Large intestine (tissue), 3 donors: ENCODE data around the gene TECPR2. TPM values are rescaled to one million over a fixed set of nuclear protein-coding genes. Genes with fewer than 3 reads are reported as not detected.
"Not testable (repeated sequence)": the region's sequence is repeated elsewhere in the genome, so short reads cannot be mapped to it uniquely, and the experiment has no call there.

Experiments
- DNase-seq, 2 donors: peaks; one replicate each; pipeline versions ENCODE4 v3.0.0 to v3.0.0-alpha.2; 2013
- H3K27ac ChIP-seq: one replicate; pipeline ENCODE4 v1.5.1; 2013; ENCODE audit warnings: low read length
- H3K27me3 ChIP-seq: 2 replicates; pipeline ENCODE4 v1.6.1; 2013; ENCODE audit warnings: low read length; ENCODE audit not compliant: control insufficient read depth, insufficient read depth
- H3K36me3 ChIP-seq: 2 replicates; pipeline ENCODE4 v1.6.1; 2013; ENCODE audit warnings: low read length; ENCODE audit not compliant: control insufficient read depth, insufficient read depth
- H3K4me1 ChIP-seq: one replicate; pipeline ENCODE4 v1.6.1; 2013; ENCODE audit warnings: low read length; ENCODE audit not compliant: control insufficient read depth, insufficient read depth
- H3K4me3 ChIP-seq: one replicate; pipeline ENCODE4 v1.5.1; 2013; ENCODE audit warnings: low read length
- H3K9me3 ChIP-seq: one replicate; pipeline ENCODE4 v1.6.1; 2013; ENCODE audit warnings: mild to moderate bottlenecking, low read depth, low read length, moderate library complexity; ENCODE audit not compliant: control insufficient read depth
- WGBS: methylation state at CpG from one replicate; pipeline ENCODE4 v1.1.5; 2013; ENCODE audit warnings: low lambda C conversion rate; ENCODE audit not compliant: insufficient coverage; 5-methylcytosine and 5-hydroxymethylcytosine counted together
- polyA plus RNA-seq: library from polyadenylated mRNA; unstranded; fragments of 120-200 nt; gene quantifications from one replicate; pipeline ENCODE4 v1.2.1, GENCODE V29; 2013

TECPR2 gene
- polyA plus RNA-seq, 1 donor, result 10.6 TPM

- no peaks in the 10 kb centered on the region for H3K9me3 ChIP-seq
- H3K27me3 ChIP-seq, result no peaks in the 10 kb centered on the region
- peak overlapping the region; percentile 36 for H3K27ac ChIP-seq
- peaks cover 22% of the 10 kb centered on the region for H3K4me1 ChIP-seq
- H3K36me3 ChIP-seq, result no peaks in the 10 kb centered on the region
- peak in 1 of 2 donors; percentile 68 for DNase-seq
- WGBS, result no CpG with 5 or more reads among the region's 95 CpGs
- H3K4me3 ChIP-seq, result peak overlapping the region; percentile 75
These were observed 154.0 kb downstream of the TECPR2 start for GRCh38 chr14:102516531-102517391.

GRCh38 chr14:102517392-102518062 lies 154.8 kb downstream of the TECPR2 start:
- no CpG with 5 or more reads among the region's 37 CpGs for WGBS
- peaks cover 14% of the 10 kb centered on the region for H3K4me1 ChIP-seq
- DNase-seq, result peak in 1 of 2 donors; percentile 43
- H3K9me3 ChIP-seq, result no peaks in the 10 kb centered on the region
- no peaks in the 10 kb centered on the region for H3K36me3 ChIP-seq
- H3K4me3 ChIP-seq, result peak overlapping the region; percentile 56
- H3K27ac ChIP-seq, result no peak overlapping the region
- no peaks in the 10 kb centered on the region for H3K27me3 ChIP-seq

- Histone ChIP-seq H3K4me3 (no peak overlapping the region), H3K27ac (no peak overlapping the region), H3K9me3 (no peaks in the 10 kb centered on the region), H3K27me3 (no peaks in the 10 kb centered on the region), H3K4me1 (peaks cover 11% of the 10 kb centered on the region), H3K36me3 (no peaks in the 10 kb centered on the region)
- DNase-seq, result no peak
- no CpG with 5 or more reads among the region's 8 CpGs for WGBS
These were observed 155.4 kb downstream of the TECPR2 start for GRCh38 chr14:102518063-102518648.

GRCh38 chr14:102519709-102520108 lies 157.0 kb downstream of the TECPR2 start:
- not testable (repeated sequence) for H3K9me3 ChIP-seq, H3K36me3 ChIP-seq, DNase-seq, H3K27me3 ChIP-seq, H3K4me3 ChIP-seq, H3K27ac ChIP-seq
- whole genome bisulfite sequencing, result no CpG with 5 or more reads among the region's 5 CpGs
- H3K4me1 ChIP-seq, result peaks cover 20% of the 10 kb centered on the region

GRCh38 chr14:102523200-102523568 lies 160.4 kb downstream of the TECPR2 start:
- H3K27ac ChIP-seq, result peak overlapping the region; percentile 91
- H3K4me1 ChIP-seq, result peaks cover 24% of the 10 kb centered on the region

GRCh38 chr14:102523569-102524450 lies 161.1 kb downstream of the TECPR2 start:
- H3K9me3 ChIP-seq, result no peaks in the 10 kb centered on the region
- WGBS, result no CpG with 5 or more reads among the region's 34 CpGs
- no peaks in the 10 kb centered on the region for H3K36me3 ChIP-seq
- H3K4me1 ChIP-seq, result peaks cover 24% of the 10 kb centered on the region
- peak overlapping the region; percentile 91 for H3K27ac ChIP-seq
- peak in 1 of 2 donors; percentile 66 for DNase-seq
- H3K27me3 ChIP-seq, result no peaks in the 10 kb centered on the region
- peak overlapping the region; percentile 68 for H3K4me3 ChIP-seq

More at GRCh38 chr14:102523200-102523568, 160.4 kb downstream of the TECPR2 start:
- H3K4me3 ChIP-seq, result no peak overlapping the region
- H3K27me3 ChIP-seq, result no peaks in the 10 kb centered on the region
- H3K9me3 ChIP-seq, result no peaks in the 10 kb centered on the region
- H3K36me3 ChIP-seq, result no peaks in the 10 kb centered on the region
- 66% methylated on average over 2 of the region's 3 CpGs for WGBS
- no peak for DNase-seq

- Histone ChIP-seq H3K27ac (peak overlapping the region; percentile 91), H3K9me3 (no peaks in the 10 kb centered on the region), H3K4me1 (peaks cover 24% of the 10 kb centered on the region), H3K36me3 (no peaks in the 10 kb centered on the region), H3K27me3 (no peaks in the 10 kb centered on the region), H3K4me3 (peak overlapping the region; percentile 68)
- DNase-seq, result peak; percentile 98 to 99
- no CpG with 5 or more reads among the region's 32 CpGs for whole genome bisulfite sequencing
These were observed 161.9 kb downstream of the TECPR2 start for GRCh38 chr14:102524451-102525218.

- Histone ChIP-seq H3K27ac (peak overlapping the region; percentile 91), H3K27me3 (no peaks in the 10 kb centered on the region), H3K4me1 (peaks cover 24% of the 10 kb centered on the region), H3K36me3 (no peaks in the 10 kb centered on the region), H3K4me3 (peak overlapping the region; percentile 68), H3K9me3 (no peaks in the 10 kb centered on the region)
- 25% methylated on average over 2 of the region's 11 CpGs for WGBS
- DNase-seq, result no peak
These were observed 162.6 kb downstream of the TECPR2 start for GRCh38 chr14:102525219-102525928.

- no peaks in the 10 kb centered on the region for H3K36me3 ChIP-seq
- H3K4me1 ChIP-seq, result peaks cover 25% of the 10 kb centered on the region
- DNase-seq, result peak in 1 of 2 donors; percentile 6
- no peaks in the 10 kb centered on the region for H3K27me3 ChIP-seq
- H3K4me3 ChIP-seq, result no peak overlapping the region
- WGBS, result 100% methylated on average over 1 of the region's 12 CpGs
- no peak overlapping the region for H3K27ac ChIP-seq
- no peaks in the 10 kb centered on the region for H3K9me3 ChIP-seq
These were observed 163.3 kb downstream of the TECPR2 start for GRCh38 chr14:102525929-102526497.
